T1000 (cell line): ENCODE results near the gene GEMIN4.
"Not testable (repeated sequence)": the region's sequence is repeated elsewhere in the genome, so short reads cannot be mapped to it uniquely, and the experiment has no call there.

ENCODE experiments used
- DNase-seq: peaks from one replicate; lab custom pipeline; 2025; ENCODE audit warnings: mixed read lengths; lab: John Stamatoyannopoulos, UW

The GEMIN4 gene

DNA sequence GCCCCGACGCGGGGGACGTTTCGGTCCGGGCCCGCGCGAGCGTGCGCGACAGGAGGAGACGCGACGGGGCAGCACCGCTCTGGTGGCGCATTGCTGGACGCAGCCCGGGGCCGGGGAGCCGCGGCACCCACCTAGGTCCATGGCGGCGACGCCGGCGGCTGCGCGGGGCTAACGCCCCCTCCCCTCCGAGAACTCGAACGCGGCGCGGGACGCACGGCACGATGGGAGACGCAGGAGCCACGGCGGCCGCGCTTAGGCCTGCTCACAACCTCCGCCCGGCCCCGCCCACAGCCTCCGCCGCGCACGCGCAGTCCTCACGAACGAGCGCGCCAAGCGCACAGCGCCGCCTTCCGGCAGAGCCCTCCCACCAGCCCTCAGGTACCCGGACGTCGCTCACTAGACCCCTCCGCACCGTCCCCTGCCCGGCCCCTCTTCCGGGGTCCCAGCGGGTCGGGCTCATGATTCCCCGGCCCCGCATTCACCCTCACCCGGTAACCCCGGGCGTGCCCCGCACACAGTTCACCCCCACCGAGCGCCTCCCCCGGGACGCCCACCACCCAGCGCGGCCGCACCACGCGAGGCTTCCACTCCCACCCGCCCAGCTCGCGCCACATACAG lies at the start of gene GEMIN4:
Gene GEMIN4 (minus strand): TSS at position 263 of the 618 bp plus-strand sequence. CDS start 122 bp downstream, at position 141.
- peak; percentile 89 for DNase-seq

DNA sequence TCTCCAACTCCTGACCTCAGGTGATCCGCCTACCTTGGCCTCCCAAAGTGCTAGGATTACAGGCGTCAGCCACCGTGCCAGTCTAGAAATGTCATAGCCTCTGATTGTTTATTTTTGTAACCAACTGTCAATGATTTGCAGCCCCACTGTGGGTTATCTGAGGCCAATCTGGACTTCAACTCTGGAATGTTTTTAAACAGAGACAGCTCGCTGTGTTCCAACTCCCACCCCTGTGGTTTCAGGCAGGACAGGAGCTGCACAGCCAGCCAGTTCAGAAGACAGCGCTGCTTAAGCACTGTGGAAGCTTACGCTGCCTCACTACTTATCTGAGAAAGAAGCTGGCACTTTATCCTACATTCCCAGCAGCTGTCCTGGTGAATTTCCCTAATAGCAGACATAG lies 49.6 kb upstream of the GEMIN4 start:
- DNase-seq = no peak

DNA sequence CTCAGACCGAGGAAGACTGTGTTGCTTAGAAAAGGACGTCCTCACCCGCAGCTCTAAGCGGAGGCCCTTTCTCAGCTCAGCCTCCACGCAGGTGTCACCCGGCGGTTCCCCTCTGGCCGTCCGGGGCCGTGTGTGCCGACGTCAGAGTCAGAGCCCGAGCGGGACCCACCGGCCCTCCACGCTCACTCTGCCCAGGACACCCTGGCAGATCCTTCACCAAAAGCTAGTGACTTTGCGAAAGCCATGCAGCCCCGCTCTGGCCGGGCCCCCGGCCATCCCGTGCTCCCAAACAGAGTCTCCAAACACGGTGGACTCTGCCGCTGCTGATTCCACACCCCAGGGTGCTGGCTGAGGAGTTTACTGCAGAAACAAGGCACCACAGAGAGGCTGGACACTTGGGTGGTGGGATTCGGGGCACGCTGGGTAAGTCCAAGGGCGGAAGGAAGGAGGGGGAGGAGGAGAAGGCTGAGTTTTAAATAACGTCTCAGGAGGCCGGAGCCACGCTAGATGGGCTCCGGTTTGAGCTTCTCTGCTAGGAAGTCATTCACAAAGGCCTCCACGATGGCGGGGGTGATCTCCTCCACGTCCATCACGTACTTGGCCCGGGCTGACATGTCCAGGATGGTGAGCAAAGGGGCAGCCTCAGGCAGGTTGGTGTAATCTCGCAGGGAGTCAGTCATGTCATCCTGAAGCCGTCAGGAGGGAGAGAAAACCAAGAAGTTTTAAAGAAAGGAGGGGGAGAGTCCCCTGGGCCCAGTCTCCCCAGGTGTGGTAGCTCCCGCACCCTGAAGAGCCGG lies 48.6 kb upstream of the GEMIN4 start:
- no peak for DNase-seq

DNA sequence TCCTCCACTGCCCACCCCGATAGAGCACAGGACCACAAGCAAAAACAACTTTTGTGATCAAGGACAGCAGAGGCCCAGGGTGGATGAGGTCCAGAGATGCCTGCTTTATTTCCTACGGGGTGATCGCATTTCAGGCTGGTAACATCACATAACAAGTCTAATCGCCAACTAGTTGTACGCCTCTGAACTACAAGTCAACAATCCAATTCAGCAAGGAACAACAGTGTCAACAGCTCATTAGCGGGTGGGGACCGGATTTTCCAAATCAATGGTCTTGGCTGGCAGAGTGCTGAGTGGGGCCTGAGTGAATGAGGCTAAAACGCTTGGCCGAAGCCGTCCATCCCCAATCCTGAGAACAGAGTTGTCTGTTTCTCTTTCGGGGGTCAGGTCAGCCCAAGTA lies 47.2 kb upstream of the GEMIN4 start:
- DNase-seq = no peak

DNA sequence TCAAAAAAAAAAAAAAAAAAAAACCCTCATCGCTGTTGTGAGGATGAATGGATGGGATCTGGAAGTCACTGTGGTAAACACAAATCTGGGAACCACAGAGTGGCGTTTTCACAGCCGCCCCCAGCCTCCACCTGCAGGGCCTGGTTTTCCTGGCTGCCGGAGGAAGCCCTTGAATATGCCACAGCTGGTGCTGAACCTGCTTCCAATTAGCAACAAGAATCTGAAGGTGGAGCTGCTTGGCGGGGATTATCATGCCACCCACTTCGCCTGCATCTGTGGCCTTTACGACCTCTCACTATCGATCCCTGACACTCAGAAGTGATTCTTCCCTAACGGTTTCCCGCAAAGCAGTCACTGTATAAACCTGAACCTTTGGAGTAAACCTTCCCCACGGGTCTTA lies 46.2 kb upstream of the GEMIN4 start:
- no peak for DNase-seq

DNA sequence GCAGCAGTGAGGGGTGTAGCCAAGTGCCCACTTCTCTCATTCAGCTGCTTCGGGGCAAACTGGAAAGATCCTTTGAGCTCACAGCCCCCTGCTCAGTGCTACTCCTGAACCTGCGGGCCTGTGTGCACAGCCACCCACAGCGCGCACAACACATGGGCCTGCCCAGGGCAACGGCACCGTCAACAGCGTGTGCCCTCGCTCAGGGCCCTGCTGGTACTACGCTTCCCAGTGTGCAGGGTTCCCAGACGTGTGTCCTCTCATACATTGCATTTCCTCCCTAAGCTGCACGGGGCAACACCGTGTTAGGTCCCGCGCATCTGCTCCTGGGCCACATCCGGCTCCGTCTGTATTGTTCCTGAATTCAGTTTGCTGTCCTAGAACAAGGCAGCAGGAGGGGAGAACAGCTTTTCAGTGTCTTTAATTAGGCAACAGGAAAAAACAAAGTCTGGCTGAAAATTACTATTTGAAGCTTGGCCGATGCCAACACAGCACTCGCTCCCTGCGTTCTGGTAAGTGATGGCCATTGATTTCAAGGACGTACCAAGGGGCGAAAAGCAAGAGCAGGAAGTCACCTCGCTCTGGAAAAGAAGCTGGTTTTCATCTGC lies 45.3 kb upstream of the GEMIN4 start:
- DNase-seq = no peak

DNA sequence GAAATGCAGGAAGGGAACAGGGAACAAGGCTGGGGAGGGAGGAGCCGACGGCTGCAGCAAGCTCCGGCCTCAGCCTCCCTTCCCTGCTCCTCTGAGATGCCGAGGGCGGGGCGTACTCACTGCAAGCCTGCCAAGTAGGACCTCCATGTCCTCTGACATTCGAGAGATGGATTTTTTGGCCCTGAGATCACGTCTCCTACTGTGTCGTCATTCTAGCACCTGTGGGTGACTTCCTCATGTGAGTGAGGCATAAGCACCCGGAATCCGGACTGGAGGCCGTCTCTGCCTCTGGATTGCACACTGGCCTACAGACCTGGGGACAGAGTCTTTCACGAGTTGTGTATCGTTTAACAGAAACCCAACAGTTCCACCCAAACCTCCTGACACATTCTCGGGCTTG lies 44.5 kb upstream of the GEMIN4 start:
- DNase-seq = no peak

DNA sequence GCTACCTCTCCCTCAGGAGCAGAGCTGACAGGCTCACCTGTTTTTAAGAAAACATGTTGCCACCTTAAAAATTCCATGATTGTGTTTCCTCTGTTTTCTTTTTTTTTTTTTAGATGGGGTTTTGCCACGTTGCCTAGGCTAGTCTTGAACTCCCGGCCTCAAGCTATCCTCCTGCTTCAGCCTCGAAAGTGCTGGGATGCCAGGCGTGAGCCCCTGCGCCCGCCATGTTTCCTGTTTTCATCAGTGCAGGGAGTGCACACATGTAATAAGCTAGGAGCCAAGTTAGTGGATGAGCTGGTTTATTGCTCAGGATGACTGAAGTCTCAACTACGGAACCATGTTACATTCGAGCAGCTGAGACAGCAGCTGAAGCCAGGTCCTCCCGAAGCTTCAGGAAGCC lies 43.7 kb upstream of the GEMIN4 start:
- DNase-seq = no peak

DNA sequence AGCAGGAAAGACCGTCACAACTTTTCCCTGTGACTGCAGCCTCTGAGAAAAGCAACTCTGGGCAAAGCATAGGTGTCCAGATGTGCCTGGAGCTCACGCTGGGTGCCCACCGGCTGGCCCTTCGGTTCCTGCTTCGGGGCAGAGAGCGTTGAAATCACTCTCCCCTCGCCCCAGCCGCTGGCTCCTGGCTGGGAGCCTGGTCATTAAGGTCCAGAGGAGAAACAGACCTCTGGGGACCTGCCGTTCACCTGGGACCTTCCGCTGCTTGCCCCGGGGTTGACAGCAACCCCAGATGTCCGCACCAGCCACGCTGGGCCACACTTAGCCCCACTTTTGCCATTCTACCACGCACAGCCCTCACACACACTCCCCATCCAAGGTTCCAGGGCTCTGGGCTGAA lies 43.2 kb upstream of the GEMIN4 start:
- DNase-seq = no peak

DNA sequence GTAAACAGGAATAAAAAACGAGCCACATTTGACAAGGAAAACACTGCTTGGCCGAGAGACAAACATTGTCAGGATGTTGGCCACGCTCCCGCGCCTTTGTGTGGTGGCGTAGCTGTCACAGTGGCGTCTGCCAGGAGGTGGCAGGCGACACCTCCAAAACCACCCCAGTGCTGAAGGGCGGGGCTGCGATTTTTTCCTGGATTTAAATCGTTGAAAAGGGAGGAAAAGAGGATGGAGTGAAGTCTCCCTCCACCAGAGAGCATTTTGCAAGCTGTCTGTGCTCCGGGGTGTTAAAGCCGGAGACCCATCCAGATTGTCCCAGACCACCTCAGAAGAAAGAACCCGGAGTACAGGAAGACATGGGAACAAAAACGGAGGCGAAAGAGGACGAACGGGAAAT lies 42.8 kb upstream of the GEMIN4 start:
- peak; percentile 27 for DNase-seq

DNA sequence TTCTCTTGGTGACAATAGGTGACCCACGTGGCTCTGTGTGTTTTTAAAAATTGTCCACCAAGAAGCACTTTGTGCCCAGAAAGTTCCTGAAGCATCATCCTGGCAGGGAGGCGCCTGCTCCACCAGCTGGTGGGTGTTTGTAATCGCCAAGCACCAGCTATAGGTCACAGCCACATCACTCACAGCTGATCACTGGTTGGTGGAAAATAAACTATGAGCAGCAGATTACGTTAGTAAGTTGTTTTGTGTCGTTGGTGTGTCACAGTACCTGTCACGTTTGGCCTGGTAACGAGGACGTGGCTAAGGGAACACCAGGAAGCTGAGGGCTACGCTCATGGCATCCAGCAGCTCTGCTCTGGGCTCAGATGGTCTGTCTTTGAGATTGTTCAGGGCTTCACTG lies 40.2 kb upstream of the GEMIN4 start:
- no peak for DNase-seq

DNA sequence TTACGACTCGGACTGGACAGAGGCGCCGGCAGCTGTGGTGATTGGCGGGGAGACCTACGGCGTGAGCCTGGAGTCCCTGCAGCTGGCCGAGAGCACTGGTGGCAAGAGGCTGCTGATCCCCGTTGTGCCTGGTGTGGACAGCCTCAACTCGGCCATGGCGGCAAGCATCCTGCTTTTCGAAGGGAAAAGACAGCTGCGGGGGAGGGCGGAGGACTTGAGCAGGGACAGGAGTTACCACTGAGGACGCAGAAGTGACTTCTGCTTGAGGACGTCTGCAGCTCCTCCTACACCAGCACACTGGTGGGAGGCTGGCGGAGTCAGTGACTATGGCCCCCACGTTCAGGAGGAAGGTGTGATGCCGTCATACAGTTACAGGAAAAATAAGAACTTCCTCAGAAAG lies 39.8 kb upstream of the GEMIN4 start:
- no peak for DNase-seq

DNA sequence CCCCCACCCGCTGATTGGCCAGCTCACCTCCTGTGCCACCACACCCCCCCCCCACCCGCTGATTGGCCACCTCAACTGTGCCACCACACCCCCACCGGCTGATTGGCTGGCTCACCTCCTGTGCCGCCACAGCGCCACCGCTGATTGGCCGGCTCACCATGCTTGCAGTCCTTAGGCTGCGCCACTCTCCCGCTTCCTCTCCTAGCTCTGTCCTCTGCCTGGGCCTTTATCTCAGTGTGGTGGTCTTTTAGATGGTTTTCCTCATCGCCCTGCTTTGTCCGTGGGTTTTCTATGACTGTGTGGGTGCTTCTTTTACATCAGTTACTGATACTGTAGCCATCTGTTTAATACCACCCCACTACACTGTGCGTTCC lies 38.8 kb upstream of the GEMIN4 start:
- not testable (repeated sequence) for DNase-seq

DNA sequence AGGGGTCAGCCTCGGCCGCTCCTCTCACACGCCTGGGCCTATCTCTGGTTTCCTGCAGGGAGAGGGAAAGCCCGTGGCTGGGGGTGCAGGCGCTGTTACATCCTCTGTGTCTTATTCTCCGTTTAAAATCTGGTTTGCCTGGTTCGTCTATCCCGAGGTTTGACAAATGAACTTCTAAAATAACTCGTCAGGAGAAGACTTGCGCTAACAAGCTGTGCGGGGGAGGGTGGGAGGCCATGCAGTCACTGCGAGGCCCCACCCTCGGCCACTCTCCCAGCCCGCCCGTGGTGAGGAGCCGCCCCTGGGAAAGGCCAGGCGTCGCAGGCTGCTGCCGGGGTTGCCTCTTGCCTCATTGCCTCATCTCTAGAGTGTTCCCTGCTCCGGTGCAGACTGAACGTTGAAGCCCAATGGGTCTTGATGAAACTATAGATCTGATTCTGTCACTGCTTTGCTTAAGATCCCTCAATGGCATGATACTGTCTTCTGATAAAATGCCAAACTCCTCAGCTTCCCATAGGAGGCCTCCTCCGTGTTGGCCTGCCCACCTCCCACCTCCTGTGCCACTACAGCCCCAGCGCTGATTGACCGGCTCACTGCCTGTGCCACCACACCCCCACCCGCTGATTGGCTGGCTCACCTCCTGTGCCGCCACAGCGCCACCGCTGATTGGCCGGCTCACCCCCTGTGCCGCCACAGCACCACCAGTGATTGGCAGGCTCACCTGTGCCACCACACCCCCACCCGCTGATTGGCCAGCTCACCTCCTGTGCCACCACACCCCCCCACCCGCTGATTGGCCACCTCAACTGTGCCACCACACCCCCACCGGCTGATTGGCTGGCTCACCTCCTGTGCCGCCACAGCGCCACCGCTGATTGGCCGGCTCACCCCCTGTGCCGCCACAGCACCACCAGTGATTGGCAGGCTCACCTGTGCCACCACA lies 38.1 kb upstream of the GEMIN4 start:
- DNase-seq = not testable (repeated sequence)

DNA sequence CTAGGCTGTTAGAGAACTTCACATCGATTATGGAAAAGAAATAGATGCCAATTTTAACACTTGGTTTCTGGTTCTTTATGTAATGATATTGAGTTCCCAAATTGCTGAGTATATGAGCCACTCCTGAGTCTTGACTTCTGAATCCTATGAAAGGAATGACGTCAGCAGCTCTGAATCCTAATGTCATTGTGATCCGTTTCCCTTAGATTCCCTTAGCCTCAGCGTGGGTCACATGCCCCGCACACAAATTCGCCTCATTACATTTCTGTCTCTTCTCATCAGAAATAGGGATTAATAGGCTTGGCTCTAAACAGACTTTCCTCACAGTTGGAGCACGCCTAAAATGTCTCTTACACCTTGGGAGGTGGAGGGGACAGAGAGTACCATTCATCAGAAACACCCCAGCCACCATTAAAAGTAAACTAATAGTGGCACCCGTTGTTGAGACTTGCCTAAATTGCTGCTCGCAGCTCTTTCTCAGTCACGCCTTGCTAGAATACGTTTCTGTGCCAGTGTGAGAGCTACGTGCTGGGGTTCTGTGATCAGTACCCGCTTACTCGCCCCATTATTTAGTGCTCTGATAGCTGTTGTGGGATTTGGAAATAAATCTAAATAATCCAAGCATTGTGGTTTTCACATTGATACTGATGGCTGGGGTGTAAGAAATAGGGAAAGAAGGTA lies 37.2 kb upstream of the GEMIN4 start:
- DNase-seq = no peak

DNA sequence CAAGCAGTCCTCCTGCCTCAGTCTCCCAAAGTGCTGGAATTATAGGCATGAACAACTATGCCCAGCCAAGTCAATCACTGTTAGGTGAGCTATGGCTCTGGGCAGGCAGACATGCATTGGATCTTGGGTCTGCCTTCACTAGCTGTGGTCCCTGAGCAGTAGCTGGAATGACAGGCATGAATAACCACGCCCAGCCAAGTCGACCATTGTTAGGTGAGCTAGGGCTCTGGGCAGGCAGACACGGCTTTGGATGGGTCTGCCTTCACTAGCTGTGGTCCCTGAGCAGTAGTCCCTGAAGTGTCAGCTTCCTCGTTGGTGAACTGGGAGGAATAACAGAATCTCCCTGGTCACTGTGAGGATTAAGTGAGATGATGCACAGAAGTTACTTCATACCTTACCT lies 36.5 kb upstream of the GEMIN4 start:
- DNase-seq = no peak

DNA sequence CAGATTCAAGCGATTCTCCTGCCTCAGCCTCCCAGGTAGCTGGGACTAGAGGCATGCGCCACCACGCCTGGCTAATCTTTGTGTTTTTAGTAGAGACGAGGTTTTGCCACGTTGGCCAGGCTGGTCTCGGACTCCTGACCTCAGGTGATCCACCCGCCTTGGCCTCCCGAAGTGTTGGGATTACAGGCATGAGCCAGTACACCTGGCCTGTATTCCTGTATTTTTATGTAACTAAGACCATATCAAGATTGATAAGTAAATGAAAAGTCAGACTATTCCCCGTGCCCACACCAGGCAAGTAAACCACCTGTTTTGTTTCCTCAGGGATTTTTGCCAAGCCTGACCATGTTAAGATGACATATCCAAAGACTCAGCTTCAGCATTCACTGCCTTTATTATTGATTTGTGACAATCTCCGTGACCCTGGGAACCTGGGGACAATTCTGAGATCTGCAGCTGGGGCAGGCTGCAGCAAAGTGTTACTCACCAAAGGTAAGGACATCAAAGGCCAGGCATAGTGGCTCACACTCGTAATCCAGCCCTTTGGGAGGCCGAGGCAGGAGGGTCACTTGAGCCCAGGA lies 35.7 kb upstream of the GEMIN4 start:
- no peak for DNase-seq

DNA sequence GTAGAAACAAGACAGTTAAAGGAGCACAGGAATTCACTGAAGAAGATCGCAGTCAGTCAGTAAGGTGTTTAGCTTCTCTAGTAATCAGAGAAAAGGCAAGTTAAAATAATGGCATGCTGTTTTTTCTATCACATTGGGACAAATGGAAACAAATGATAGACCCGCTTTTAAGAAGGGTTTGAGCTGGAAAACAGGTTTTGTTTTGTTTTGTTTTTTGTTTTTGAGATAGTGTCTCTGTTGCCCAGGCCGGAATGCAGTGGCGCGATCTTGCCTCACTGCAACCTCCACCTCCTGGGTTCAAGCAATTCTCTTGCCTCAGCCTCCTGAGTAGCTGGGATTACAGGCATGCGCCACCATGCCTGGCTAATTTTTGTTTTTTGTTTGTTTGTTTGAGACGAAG lies 33.8 kb upstream of the GEMIN4 start:
- not testable (repeated sequence) for DNase-seq

DNA sequence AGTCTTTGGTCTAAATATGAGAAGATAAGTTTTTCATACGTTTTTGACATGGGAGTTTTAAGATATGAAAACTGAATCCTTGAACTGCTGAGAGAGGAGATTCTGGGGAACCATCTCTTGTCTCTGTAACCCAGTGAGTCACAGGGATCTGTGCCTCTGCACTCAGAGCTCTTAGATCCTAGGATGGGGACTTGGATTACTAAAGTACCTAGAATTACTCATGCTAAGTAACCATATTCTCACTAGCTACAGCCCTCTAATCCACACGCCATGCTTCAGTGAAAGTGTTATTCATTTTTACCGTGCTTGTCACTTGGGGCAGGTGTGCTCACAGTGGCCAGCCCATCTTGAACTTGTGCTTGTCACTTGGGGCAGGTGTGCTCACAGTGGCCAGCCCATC lies 32.1 kb upstream of the GEMIN4 start:
- DNase-seq = no peak

DNA sequence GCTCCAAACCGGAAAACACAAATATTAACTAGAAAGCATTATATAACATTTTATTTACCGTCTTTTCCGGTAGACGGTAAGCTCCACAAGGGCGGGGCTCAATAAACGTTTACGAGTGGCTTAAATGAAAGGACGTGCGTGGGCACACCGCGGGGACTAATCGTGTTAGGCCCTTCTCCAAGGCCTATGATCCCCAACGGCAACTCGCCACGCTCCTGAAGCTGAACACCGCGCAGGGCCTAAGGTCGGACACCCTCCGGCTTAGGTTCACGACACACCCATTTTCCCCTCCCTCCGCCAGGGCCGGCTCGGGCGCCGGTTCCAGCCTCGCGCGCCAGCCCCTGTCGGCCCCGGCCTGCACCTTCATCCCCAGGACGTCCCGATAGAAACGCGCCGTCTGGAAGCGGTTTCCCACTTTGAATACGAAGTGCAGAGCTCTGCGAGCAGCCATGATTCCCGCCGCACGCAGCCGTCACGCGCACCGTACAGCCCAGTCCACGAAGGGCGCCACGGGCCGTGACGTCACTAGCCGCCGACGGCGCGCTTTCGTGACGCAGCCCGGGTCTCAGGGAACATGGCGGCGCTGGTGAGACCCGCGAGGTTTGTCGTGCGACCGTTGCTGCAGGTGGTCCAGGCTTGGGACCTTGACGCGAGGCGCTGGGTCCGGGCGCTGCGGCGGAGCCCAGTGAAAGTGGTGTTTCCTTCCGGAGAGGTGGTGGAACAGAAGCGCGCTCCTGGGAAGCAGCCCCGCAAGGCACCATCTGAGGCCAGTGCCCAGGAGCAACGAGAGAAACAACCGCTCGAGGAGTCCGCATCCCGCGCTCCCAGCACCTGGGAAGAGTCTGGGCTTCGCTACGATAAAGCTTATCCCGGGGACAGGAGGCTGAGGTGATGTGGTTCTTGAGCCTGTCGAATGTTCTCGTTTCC lies 30.0 kb upstream of the GEMIN4 start, which contains the start of the genes GLOD4 and MRM3:
Gene GLOD4 (minus strand): TSS at position 476 of the 927 bp plus-strand sequence. CDS start 25 bp downstream, at position 451.
Gene MRM3 (plus strand): TSS at position 549 of the 927 bp plus-strand sequence. CDS start 26 bp downstream, at position 575.
- DNase-seq = peak; percentile 86
